HEK293 (cell line): ENCODE measurements around the gene ZFPM1.

Source experiments
- CTCF ChIA-PET: fragments of 350-600 bp; formaldehyde crosslinking; extraction: SDS; loops from one replicate; lab custom pipeline; 2021; ENCODE audit warnings: antibody characterized with exemption; lab: Yijun Ruan, JAX
- POLR2A ChIA-PET: fragments of 300-600 bp; formaldehyde crosslinking; extraction: SDS; loops from one replicate; lab custom pipeline; 2020; ENCODE audit warnings: antibody characterized with exemption, inconsistent platforms; lab: Yijun Ruan, JAX
- H3K27ac ChIP-seq: fragments of 200-500 bp; sonication (Bioruptor generic); 2 replicates; pipeline ENCODE4 v1.5.1; 2014; ENCODE audit warnings: low read depth, low read length, control low read depth, inconsistent platforms; ENCODE audit errors: extremely low read depth
- H3K36me3 ChIP-seq, 2 experiments: fragments of 200-500 bp in 1 of 2; sonication (Bioruptor generic) in 1 of 2; 1 replicate in 1 of 2; 2 replicates in 1 of 2; pipeline ENCODE4 v1.5.1; 2014 to 2017; ENCODE audit warnings: inconsistent platforms in 2 of 2, low read length in 2 of 2; ENCODE audit not compliant: control insufficient read depth in 2 of 2, insufficient read depth in 1 of 2
- H3K4me1 ChIP-seq: fragments of 200-500 bp; sonication (Bioruptor generic); 2 replicates; pipeline ENCODE4 v1.5.1; 2014; ENCODE audit warnings: mild to moderate bottlenecking, low read length, inconsistent platforms; ENCODE audit not compliant: control insufficient read depth, insufficient read depth
- H3K4me3 ChIP-seq: 2 replicates; pipeline ENCODE4 v1.5.1; 2011; ENCODE audit warnings: low read depth, mild to moderate bottlenecking, control low read depth, low read length, moderate library complexity
- H3K9me3 ChIP-seq: fragments of 200-500 bp; sonication (Bioruptor generic); 2 replicates; pipeline ENCODE4 v1.5.1; 2014; ENCODE audit warnings: low read depth, low read length, inconsistent platforms; ENCODE audit not compliant: control insufficient read depth, insufficient read depth
- BCL11A ChIP-seq: fragments of 450-650 bp; formaldehyde crosslinking; IDR thresholded peaks from 2 replicates; pipeline ENCODE4 v1.5.1; 2016; ENCODE audit warnings: low read depth, missing biosample characterization, missing genetic modification characterization
- EGR2 ChIP-seq: fragments of 450-650 bp; formaldehyde crosslinking; IDR thresholded peaks from 2 replicates; pipeline ENCODE4 v1.5.1; 2016; ENCODE audit warnings: low read depth, missing biosample characterization, missing genetic modification characterization
- HOXD13 ChIP-seq: sonication (generic); formaldehyde crosslinking; IDR thresholded peaks from 2 replicates; pipeline ENCODE4 v1.8.0; 2022; ENCODE audit warnings: missing genetic modification reagents, borderline replicate concordance
- KLF7 ChIP-seq: fragments of 450-650 bp; formaldehyde crosslinking; IDR thresholded peaks from 2 replicates; pipeline ENCODE4 v1.5.1; 2016; ENCODE audit warnings: missing biosample characterization, missing genetic modification characterization, borderline replicate concordance
- PATZ1 ChIP-seq: fragments of 450-650 bp; formaldehyde crosslinking; IDR thresholded peaks from 2 replicates; pipeline ENCODE4 v1.5.1; 2016; ENCODE audit warnings: missing biosample characterization, missing genetic modification characterization
- RBAK ChIP-seq: fragments of 450-650 bp; formaldehyde crosslinking; IDR thresholded peaks from 2 replicates; pipeline ENCODE4 v1.5.1; 2016; ENCODE audit warnings: missing biosample characterization, missing genetic modification characterization
- YY1 ChIP-seq: fragments of 450-650 bp; formaldehyde crosslinking; IDR thresholded peaks from 2 replicates; pipeline ENCODE4 v1.5.1; 2018; ENCODE audit warnings: missing biosample characterization, missing genetic modification characterization
- ZFP37 ChIP-seq: fragments of 450-650 bp; formaldehyde crosslinking; IDR thresholded peaks from 2 replicates; pipeline ENCODE4 v1.5.1; 2016; ENCODE audit warnings: missing biosample characterization, missing genetic modification characterization
- ZFP41 ChIP-seq: fragments of 450-650 bp; formaldehyde crosslinking; IDR thresholded peaks from 2 replicates; pipeline ENCODE4 v1.5.1; 2016; ENCODE audit warnings: missing biosample characterization, missing genetic modification characterization, borderline replicate concordance
- ZNF140 ChIP-seq: fragments of 450-650 bp; formaldehyde crosslinking; IDR thresholded peaks from 2 replicates; pipeline ENCODE4 v1.5.1; 2016; ENCODE audit warnings: missing biosample characterization, missing genetic modification characterization
- ZNF221 ChIP-seq: fragments of 450-650 bp; formaldehyde crosslinking; IDR thresholded peaks from 2 replicates; pipeline ENCODE4 v1.5.1; 2017; ENCODE audit warnings: missing biosample characterization, missing genetic modification characterization, borderline replicate concordance
- ZNF311 ChIP-seq: fragments of 450-650 bp; formaldehyde crosslinking; IDR thresholded peaks from 2 replicates; pipeline ENCODE4 v1.5.1; 2017; ENCODE audit warnings: missing biosample characterization, missing genetic modification characterization, borderline replicate concordance
- ZNF350 ChIP-seq: fragments of 450-650 bp; formaldehyde crosslinking; IDR thresholded peaks from 2 replicates; pipeline ENCODE4 v1.5.0; 2017; ENCODE audit warnings: missing biosample characterization, mild to moderate bottlenecking, missing genetic modification characterization
- ZNF521 ChIP-seq: fragments of 450-650 bp; formaldehyde crosslinking; IDR thresholded peaks from 2 replicates; pipeline ENCODE4 v1.5.1; 2017; ENCODE audit warnings: missing biosample characterization, mild to moderate bottlenecking, missing genetic modification characterization
- ZNF555 ChIP-seq: fragments of 450-650 bp; formaldehyde crosslinking; conservative IDR thresholded peaks from 2 replicates; pipeline ENCODE4 v1.5.1; 2017; ENCODE audit warnings: missing biosample characterization, mild to moderate bottlenecking, missing genetic modification characterization, inconsistent platforms
- ZNF558 ChIP-seq: fragments of 450-650 bp; formaldehyde crosslinking; IDR thresholded peaks from 2 replicates; pipeline ENCODE4 v1.5.1; 2016; ENCODE audit warnings: missing biosample characterization, missing genetic modification characterization
- ZNF561 ChIP-seq: fragments of 450-650 bp; IDR thresholded peaks from 2 replicates; pipeline ENCODE4 v1.5.1; 2018; ENCODE audit warnings: missing biosample characterization, missing genetic modification characterization, borderline replicate concordance
- ZNF654 ChIP-seq: fragments of 450-650 bp; formaldehyde crosslinking; IDR thresholded peaks from 2 replicates; pipeline ENCODE4 v1.5.1; 2016; ENCODE audit warnings: low read depth, missing biosample characterization, missing genetic modification characterization
- ZNF660 ChIP-seq: fragments of 450-650 bp; IDR thresholded peaks from 2 replicates; pipeline ENCODE4 v1.5.1; 2018; ENCODE audit warnings: missing biosample characterization, mild to moderate bottlenecking, missing genetic modification characterization
- TF ChIP-seq, protein P1 (sequence below): fragments of 450-650 bp; formaldehyde crosslinking; IDR thresholded peaks from 2 replicates; pipeline ENCODE4 v1.5.1; 2016; ENCODE audit warnings: missing biosample characterization, missing genetic modification characterization

Gene ZFPM1

DNA sequence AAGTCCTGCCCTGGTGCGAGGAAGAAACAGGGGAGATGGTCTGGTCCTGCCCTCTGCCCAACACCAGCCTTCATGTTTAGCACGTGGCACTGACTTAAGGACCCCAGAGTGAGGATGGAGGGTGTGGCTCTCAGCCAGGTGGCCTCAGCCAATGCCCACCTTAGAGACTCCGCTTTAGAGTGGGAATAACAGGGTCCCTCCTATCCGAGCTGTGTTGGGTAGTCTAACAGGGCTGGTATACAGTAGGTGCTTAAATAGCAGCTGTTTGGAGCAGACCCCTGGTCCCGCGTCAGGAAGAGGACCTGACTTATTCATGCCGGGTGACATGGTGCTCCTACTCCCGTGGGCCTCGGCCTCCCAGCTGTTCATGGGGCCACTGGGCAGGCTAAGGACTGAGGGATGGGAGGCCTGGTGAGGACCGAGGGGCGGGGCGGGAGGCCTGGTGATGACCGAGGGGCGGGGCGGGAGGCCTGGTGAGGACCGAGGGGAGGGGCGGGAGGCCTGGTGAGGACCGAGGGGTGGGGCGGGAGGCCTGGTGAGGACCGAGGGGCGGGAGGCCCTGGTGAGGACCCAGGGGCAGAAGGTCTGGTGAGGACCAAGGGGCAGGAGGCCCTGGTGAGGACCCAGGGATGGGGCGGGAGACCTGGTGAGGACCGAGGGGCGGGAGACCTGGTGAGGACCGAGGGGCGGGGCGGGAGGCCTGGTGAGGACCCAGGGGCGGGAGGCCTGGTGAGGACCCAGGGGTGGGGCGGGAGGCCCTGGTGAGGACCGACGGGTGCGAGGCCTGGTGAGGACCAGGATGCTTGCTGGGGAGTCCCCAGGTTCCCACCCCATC is 7.6 kb downstream of the ZFPM1 start:
- no peak overlapping the region for H3K4me3 ChIP-seq
- H3K36me3 ChIP-seq, result peaks cover 0 to 4% of the 10 kb centered on the region in 2 experiments; a peak in 1 of 3 replicates
- H3K9me3 ChIP-seq, result no peaks in the 10 kb centered on the region
- ChIA-PET CTCF (interaction anchor here (0.5 to 0.7 kb wide), 3 partner anchors 17 to 829 kb away, joined by 3 read pairs; no protein-coding TSS in a partner anchor), POLR2A (interaction anchor here (1.2 kb wide), 1 partner anchor 8 kb away, joined by 5 read pairs; the partner anchor contains the start of gene ZFPM1)
- H3K4me1 ChIP-seq, result peaks cover 5% of the 10 kb centered on the region; the same call in 1 of the 2 replicates
- TF ChIP-seq ZFP37 (tag by site-specific recombination) (no peak), EGR2 (tag by site-specific recombination) (no peak), KLF7 (tag by site-specific recombination) (no peak), ZNF221 (no peak), ZNF311 (no peak), ZNF555 (no peak), ZNF660 (tag by site-specific recombination) (no peak), ZNF561 (tag by site-specific recombination) (no peak), ZNF521 (tag by site-specific recombination) (no peak), ZNF140 (tag by site-specific recombination) (no peak), PATZ1 (tag by site-specific recombination) (no peak), YY1 (tag by site-specific recombination) (no peak), ZNF350 (tag by site-specific recombination) (no peak), ZNF654 (no peak), RBAK (tag by site-specific recombination) (no peak), ZNF558 (tag by site-specific recombination) (no peak), BCL11A (no peak), ZFP41 (tag by site-specific recombination) (no peak), HOXD13 (CRISPR knock-in tag) (no peak)
- TF ChIP-seq, protein P1, sequence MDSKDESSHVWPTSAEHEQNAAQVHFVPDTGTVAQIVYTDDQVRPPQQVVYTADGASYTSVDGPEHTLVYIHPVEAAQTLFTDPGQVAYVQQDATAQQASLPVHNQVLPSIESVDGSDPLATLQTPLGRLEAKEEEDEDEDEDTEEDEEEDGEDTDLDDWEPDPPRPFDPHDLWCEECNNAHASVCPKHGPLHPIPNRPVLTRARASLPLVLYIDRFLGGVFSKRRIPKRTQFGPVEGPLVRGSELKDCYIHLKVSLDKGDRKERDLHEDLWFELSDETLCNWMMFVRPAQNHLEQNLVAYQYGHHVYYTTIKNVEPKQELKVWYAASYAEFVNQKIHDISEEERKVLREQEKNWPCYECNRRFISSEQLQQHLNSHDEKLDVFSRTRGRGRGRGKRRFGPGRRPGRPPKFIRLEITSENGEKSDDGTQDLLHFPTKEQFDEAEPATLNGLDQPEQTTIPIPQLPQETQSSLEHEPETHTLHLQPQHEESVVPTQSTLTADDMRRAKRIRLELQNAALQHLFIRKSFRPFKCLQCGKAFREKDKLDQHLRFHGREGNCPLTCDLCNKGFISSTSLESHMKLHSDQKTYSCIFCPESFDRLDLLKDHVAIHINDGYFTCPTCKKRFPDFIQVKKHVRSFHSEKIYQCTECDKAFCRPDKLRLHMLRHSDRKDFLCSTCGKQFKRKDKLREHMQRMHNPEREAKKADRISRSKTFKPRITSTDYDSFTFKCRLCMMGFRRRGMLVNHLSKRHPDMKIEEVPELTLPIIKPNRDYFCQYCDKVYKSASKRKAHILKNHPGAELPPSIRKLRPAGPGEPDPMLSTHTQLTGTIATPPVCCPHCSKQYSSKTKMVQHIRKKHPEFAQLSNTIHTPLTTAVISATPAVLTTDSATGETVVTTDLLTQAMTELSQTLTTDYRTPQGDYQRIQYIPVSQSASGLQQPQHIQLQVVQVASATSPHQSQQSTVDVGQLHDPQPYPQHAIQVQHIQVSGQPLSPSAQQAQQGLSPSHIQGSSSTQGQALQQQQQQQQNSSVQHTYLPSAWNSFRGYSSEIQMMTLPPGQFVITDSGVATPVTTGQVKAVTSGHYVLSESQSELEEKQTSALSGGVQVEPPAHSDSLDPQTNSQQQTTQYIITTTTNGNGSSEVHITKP (tag by site-specific recombination), result no peak
- no peak overlapping the region for H3K27ac ChIP-seq
